GM18519 (cell line): ENCODE measurements around the gene C11orf16.
"Not testable (repeated sequence)": the region's sequence is repeated elsewhere in the genome, so short reads cannot be mapped to it uniquely, and the experiment has no call there.

Experiments
- ATAC-seq: cut with Tn5 transposase; IDR thresholded peaks from one replicate; pipeline ENCODE4 v1.9.1; 2021; ENCODE audit warnings: mild to moderate bottlenecking, moderate library complexity; ENCODE audit not compliant: unreplicated experiment, low FRiP score

C11orf16 gene

DNA sequence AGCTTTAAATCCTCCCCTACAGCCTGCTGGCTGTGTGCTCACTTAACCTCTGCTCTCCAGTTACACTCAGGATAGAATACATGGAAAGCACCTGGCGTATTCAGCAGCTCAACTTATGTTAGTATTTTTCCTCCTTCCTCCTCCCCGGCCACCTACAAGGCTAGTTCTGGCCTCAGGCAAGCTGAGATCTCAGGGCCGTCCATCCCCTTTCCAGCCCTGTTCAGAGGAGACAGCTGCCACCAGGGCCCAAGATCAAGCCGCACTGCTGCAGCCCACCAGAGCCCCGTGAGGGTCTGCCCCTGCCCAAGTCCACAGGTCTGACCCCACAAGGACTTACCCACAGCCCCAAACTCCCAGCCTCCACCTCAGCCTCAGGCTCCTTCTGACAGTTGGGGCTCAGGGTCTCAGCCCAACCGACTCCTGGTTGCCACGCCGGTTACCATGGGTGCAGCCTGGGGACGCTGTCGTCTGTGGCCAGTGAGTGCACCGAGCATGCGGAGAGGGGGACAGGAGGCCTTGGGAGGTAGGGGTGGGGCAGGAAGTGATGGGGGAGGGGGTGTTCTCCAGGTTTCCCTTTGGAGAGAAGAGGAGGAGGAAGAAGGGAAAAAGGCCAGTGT is at the start of gene C11orf16:
Gene C11orf16 (minus strand): TSS at position 384 of the 617 bp plus-strand sequence. CDS start 639 bp downstream, outside the sequence.
- no peak for ATAC-seq

DNA sequence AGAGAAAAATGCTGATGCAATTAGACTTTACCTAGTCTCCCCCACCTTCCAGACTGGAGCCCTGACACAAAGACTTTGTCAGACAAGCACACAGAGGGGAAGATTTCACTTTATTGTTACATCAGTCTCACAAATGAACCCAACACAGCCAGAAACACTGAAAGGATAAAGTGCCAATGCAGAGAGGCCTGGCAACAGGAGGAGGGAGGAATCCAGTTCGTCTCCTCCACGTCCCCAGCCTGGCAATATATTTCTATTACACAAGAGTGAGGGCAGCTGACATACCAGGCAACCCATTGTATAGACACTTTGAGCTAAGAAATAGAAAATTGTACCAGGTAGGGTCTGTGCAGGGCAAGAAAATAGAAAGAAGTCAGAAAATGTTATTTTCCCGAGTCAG is 47.7 kb upstream of the C11orf16 start:
- ATAC-seq, result no peak

- ATAC-seq, result not testable (repeated sequence)
Observed at GRCh38 chr11:8979365-8979764, 46.6 kb upstream of the C11orf16 start.

DNA sequence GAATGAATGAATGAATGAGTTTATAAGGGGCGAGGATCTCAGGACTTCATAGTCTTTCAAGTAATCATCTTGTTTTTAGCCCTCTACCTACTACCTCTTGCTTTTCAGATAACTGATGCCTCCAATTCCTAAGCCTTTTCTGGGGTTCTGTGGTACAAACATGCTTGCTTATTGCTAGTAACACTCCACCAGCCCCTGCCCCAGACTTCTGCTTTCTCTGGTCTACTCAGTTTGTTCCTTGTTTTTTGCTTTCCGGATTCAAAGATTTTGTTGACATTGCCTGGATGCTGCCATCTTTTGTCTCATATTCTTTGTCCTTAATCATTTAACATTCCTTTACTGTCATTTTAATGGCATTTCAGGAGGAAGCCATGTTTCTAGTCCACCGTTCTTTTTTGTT is 40.4 kb upstream of the C11orf16 start:
- no peak for ATAC-seq

GRCh38 chr11:8971924-8972316 is 39.2 kb upstream of the C11orf16 start:
- ATAC-seq, result no peak

DNA sequence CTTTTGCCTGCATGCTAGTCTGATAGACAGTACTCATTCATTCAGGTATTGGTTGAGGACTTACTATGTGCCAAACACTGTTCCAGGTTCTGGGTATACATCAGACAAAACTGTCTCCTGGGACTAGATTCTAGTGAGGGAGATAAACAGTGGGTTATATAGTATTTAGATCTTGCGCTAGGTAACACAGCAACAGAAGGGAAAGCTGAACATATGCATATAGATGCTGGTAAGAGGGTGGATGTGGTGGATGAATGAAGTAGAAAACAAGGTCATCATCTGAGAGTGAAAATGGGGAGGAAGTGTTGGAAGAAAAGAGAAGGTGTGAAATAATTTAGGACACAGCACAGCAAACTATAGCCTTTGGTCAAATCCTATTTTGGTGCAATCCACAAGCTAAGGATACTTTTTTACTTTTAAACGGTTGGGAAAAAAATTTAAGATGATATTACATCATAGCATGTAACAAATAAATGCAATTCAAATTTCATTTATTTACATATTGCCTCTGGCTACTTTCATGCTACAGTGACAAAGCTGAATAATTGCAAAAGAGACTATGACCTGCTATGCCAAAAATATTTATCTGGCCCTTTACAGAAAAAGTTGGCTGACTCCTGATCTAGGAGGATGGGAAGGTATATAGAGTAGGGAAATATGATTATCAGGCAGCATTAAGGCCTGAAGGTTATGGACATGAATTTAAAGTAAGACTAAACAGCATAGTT is 38.6 kb upstream of the C11orf16 start:
- no peak for ATAC-seq

GRCh38 chr11:8967184-8967583 is 34.4 kb upstream of the C11orf16 start:
- no peak for ATAC-seq

GRCh38 chr11:8964324-8965320 is 31.9 kb upstream of the C11orf16 start, which contains the start of gene TMEM9B:
Gene TMEM9B, minus strand, starts transcription at chr11:8964442. Its CDS starts 129 bp downstream, at chr11:8964313.
- ATAC-seq, result peak; percentile 42

DNA sequence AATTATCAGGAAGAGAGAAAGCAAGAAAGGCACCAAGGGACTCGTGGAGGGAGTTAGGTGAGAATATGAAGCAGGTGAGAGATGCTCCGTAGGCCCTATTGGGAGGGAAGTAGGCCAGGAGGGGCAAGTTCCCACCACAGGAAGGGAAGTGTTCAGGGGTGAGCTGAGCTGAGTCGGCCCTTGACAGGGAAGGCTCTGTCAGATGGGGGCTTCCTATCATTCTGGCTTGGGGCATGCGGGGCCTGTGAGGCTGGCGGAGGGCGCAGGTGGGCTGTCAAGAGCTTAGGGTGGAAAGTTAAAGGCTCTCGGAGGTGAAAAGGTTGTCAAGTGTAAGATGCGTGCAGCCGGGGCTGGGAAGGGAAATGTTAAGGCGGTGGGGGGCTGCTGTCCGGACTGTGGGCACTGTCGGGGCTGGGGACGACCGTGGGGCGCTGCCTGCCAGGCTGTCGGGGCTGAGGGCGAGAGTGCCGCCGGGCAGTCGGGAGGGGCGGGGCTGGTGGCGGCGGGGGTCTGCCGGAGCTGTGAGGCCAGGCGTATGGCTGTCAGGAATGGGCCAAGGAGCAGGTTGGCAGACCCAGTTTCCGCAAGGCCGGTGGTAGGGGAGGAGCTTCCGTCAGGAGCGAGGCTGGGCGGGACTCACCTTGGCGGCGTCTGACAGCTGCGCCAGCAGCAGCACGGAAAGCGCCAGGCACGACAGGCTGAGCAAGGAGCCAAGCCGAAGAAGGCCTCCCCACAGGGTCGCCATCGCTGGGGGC is 31.0 kb upstream of the C11orf16 start:
- peak; percentile 35 for ATAC-seq

DNA sequence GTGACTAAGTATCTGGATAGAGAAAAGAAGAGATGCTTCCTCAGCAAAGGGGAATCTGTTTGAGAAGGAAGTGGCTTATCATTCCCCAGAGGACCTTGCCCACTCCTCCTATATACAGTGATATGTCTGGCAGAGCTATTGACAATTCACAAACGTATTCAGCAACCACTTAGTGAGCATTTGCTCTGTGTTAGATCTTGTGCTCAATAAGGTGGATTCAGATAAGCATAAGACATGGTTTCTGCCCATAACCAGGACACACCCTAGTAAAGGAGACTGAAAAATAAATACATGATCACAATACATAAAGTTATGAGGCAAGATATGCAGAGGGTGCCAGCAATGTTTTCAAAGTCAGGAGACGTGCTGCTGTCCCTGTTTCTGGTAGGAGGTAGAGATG is 30.1 kb upstream of the C11orf16 start:
- ATAC-seq, result no peak

- no peak for ATAC-seq
Observed at GRCh38 chr11:8961401-8961800, 28.7 kb upstream of the C11orf16 start.

GRCh38 chr11:8959546-8960166 is 26.9 kb upstream of the C11orf16 start:
- ATAC-seq, result peak; percentile 39

DNA sequence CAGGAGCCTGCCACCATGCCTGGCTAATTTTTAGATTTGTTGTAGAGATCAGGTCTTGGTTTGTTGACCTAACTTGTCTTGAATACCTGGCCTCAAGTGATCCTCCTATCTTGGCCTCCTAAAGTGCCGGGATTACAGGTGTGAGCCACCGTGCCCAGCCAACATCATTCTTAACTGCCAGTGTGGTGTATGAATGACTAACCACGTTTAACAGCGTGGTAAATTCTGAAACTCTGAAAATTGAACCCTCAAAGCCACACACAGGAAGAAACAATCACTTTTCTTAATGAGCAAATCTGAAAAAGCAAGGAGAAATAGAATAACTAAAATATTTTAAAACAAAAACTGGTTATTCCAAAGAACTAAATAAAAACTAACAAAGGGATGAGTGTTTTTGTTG is 24.1 kb upstream of the C11orf16 start:
- no peak for ATAC-seq

DNA sequence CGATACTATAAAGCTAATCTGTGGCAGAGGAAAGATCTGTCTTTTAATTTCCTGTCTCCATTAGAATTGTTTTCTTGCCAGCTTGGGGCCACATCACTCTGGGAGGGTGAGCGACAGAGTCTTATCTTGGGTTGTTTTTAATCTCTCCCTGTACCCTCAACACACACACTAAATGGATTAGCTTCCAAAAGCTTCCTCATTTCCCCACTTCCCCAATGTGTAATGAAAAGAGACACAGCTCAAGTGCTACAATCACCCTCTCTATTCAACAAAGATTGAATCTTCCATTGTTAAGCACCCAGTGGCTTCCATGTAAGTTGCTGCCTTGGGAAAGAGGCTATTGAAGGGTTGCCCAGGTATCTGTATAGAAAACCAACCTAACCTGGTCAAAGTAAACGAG is 16.1 kb upstream of the C11orf16 start:
- no peak for ATAC-seq

GRCh38 chr11:8947230-8947943 is 14.6 kb upstream of the C11orf16 start:
- ATAC-seq, result no peak

GRCh38 chr11:8942518-8943066 is 9.8 kb upstream of the C11orf16 start, which contains the start of gene ASCL3:
Gene ASCL3, minus strand, starts transcription at chr11:8943016. Its CDS starts 4,855 bp downstream, at chr11:8938161.
- ATAC-seq, result no peak

DNA sequence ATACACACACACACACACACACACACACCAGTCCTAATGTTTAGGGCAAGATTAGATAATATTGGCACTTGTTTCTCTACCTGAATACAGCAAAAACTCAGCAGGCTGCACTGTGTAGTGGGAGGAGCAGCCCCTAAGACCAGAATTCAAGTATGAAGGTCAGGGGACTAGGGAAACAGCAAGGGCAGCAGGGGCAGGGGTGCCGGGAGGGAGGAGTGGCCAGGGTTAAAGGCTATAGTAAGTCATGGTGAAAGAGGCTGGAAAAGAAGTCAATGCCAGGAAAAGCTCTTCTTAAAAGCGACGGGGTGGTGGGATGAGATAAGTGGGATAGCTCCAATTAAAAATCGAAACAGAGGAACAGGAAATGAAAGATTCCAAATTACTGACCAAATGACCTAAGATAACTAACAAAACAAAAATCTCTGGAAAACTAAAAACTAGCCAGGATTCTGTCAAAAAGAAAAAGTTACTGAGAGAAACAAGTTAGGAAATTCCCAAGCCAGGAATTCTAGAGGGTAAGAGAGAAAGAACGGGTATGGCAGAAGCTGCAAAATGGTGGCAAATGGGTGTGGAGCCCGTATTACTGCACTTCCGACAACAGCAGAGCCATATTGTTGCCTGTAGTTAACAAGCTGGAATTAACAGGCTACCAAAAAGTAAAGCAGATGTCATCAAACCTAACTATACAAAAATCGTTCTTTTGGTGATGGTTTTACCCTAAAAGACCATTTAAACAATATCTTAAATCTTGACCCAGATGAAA is 8.8 kb upstream of the C11orf16 start:
- ATAC-seq, result no peak

DNA sequence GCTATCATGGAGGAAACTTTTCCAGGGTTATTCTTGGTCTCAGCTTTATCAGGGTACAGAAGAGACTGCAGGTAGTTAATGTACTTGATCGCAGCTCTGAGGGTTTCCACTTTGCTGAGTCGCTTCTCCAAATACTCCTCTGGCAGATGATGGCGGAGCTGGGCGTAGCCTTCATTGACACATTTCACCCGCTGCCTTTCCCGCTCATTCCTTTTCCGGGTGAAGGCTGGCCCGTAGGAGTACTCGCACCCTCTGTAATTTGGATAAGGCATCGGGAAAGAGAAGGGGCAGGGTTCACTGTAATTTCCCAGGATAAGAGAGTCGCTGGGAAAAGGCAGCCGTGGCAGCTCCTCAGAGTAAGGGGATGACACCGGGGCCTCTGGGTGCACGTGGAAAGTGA is 4.9 kb upstream of the C11orf16 start:
- ATAC-seq, result no peak
